ENCODE results near the gene C16orf74.

The C16orf74 gene

GRCh38 chr16:85738923-85739715 is 11.8 kb downstream of the C16orf74 start:
- Histone ChIP-seq H3K36me3 (ENCODE audit: control insufficient read depth in 1 of 2, insufficient read depth in 2 of 2, low read length in 2 of 2) (no peaks in the 10 kb centered on the region), H3K4me3 (ENCODE audit: low read depth in 1 of 2, low read length in 2 of 2) (no peak overlapping the region), H3K27me3 (ENCODE audit: low read depth, low read length) (no peaks in the 10 kb centered on the region), H3K27ac (ENCODE audit: low read length) (no peak overlapping the region), H3K9me3 (ENCODE audit: control insufficient read depth in 1 of 2, low read length in 2 of 2) (no peaks in the 10 kb centered on the region), H3K4me1 (ENCODE audit: control insufficient read depth in 1 of 2, insufficient read depth in 2 of 2, low read length in 2 of 2) (no peaks in the 10 kb centered on the region)

- H3K4me1 ChIP-seq (ENCODE audit: control insufficient read depth in 1 of 2, insufficient read depth in 2 of 2, low read length in 2 of 2) = no peaks in the 10 kb centered on the region
- H3K36me3 ChIP-seq (ENCODE audit: control insufficient read depth in 1 of 2, insufficient read depth in 2 of 2, low read length in 2 of 2) = no peaks in the 10 kb centered on the region
- no peak overlapping the region for H3K4me3 ChIP-seq (ENCODE audit: low read depth in 1 of 2, low read length in 2 of 2)
- H3K27me3 ChIP-seq (ENCODE audit: low read depth, low read length) = no peaks in the 10 kb centered on the region
- H3K9me3 ChIP-seq (ENCODE audit: control insufficient read depth in 1 of 2, low read length in 2 of 2) = no peaks in the 10 kb centered on the region
- H3K27ac ChIP-seq (ENCODE audit: low read length) = no peak overlapping the region
Observed at GRCh38 chr16:85736921-85737320, 14.0 kb downstream of the C16orf74 start.

DNA sequence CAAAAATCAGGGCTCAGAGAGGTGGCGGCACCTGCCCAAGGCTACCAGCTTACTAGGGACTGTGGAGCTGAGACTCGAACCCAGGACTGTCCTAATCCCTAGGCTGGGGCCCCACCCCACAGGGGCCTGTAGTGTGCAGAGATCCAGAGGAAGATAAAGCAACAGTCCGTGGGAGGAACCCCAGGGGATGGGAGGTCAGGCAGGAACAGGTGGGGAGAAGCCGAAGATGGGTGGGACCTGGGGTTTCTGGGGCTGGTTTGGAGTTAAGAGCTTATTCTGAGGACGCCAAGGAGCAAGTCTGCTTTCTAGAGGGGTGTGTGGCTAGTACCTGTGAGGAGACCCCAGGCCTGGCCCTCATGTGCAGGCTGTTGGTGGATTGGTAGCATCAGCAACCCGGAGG is 14.9 kb downstream of the C16orf74 start:
- no peaks in the 10 kb centered on the region for H3K9me3 ChIP-seq (ENCODE audit: control insufficient read depth in 1 of 2, low read length in 2 of 2)
- H3K4me3 ChIP-seq (ENCODE audit: low read depth in 1 of 2, low read length in 2 of 2) = no peak overlapping the region

GRCh38 chr16:85735225-85735635 is 15.7 kb downstream of the C16orf74 start:
- Histone ChIP-seq H3K9me3 (ENCODE audit: control insufficient read depth in 1 of 2, low read length in 2 of 2) (no peaks in the 10 kb centered on the region), H3K36me3 (ENCODE audit: control insufficient read depth in 1 of 2, insufficient read depth in 2 of 2, low read length in 2 of 2) (no peaks in the 10 kb centered on the region), H3K27me3 (ENCODE audit: low read depth, low read length) (no peaks in the 10 kb centered on the region), H3K4me3 (ENCODE audit: low read depth in 1 of 2, low read length in 2 of 2) (no peak overlapping the region), H3K4me1 (ENCODE audit: control insufficient read depth in 1 of 2, insufficient read depth in 2 of 2, low read length in 2 of 2) (no peaks in the 10 kb centered on the region), H3K27ac (ENCODE audit: low read length) (no peak overlapping the region)

More for the DNA sequence above, 14.9 kb downstream of the C16orf74 start:
- Histone ChIP-seq H3K27me3 (ENCODE audit: low read depth, low read length) (no peaks in the 10 kb centered on the region), H3K27ac (ENCODE audit: low read length) (no peak overlapping the region), H3K36me3 (ENCODE audit: control insufficient read depth in 1 of 2, insufficient read depth in 2 of 2, low read length in 2 of 2) (no peaks in the 10 kb centered on the region), H3K4me1 (ENCODE audit: control insufficient read depth in 1 of 2, insufficient read depth in 2 of 2, low read length in 2 of 2) (no peaks in the 10 kb centered on the region)

DNA sequence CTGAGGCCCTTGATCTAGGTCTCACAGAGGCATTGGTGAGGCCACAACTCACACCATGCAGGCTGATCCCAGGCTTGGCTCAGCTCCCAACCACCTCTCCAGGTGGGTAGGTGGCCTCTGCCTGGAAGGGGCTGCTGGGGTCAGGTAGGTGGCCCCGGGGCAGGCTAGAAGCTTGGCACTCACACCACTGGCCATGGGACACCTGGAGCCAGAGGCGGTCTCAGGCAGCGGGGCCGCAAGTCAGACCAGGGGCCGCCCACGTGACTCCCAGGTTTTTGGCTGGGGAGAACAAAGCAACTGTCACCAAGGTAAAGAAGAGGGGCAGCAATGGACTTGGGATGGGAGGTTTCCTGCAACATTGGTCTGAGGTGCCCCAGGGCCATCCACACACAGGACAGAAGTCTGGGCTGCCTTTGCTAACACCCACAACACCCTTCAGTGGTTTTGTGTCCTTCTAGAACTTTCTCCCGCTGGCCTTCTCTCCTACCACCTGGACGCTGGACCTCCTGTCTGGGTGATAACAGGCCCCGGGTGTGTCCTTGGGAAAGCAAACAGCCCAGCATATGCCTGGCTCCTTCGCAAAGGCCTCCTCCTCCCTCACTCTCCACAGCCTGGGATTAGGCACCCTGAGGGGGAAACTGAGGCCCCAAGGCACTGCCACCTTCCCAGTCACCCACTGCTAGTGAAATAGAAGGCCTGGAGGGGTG is 16.4 kb downstream of the C16orf74 start:
- Histone ChIP-seq H3K4me3 (ENCODE audit: low read depth in 1 of 2, low read length in 2 of 2) (no peak overlapping the region), H3K36me3 (ENCODE audit: control insufficient read depth in 1 of 2, insufficient read depth in 2 of 2, low read length in 2 of 2) (no peaks in the 10 kb centered on the region), H3K27me3 (ENCODE audit: low read depth, low read length) (no peaks in the 10 kb centered on the region), H3K27ac (ENCODE audit: low read length) (no peak overlapping the region), H3K9me3 (ENCODE audit: control insufficient read depth in 1 of 2, low read length in 2 of 2) (no peaks in the 10 kb centered on the region), H3K4me1 (ENCODE audit: control insufficient read depth in 1 of 2, insufficient read depth in 2 of 2, low read length in 2 of 2) (no peaks in the 10 kb centered on the region)

GRCh38 chr16:85733839-85734170 is 17.1 kb downstream of the C16orf74 start:
- H3K27ac ChIP-seq (ENCODE audit: low read length) = no peak overlapping the region
- no peaks in the 10 kb centered on the region for H3K36me3 ChIP-seq (ENCODE audit: control insufficient read depth in 1 of 2, insufficient read depth in 2 of 2, low read length in 2 of 2)
- H3K27me3 ChIP-seq (ENCODE audit: low read depth, low read length) = no peaks in the 10 kb centered on the region
- no peaks in the 10 kb centered on the region for H3K9me3 ChIP-seq (ENCODE audit: control insufficient read depth in 1 of 2, low read length in 2 of 2)
- no peak overlapping the region for H3K4me3 ChIP-seq (ENCODE audit: low read depth in 1 of 2, low read length in 2 of 2)
- no peaks in the 10 kb centered on the region for H3K4me1 ChIP-seq (ENCODE audit: control insufficient read depth in 1 of 2, insufficient read depth in 2 of 2, low read length in 2 of 2)

DNA sequence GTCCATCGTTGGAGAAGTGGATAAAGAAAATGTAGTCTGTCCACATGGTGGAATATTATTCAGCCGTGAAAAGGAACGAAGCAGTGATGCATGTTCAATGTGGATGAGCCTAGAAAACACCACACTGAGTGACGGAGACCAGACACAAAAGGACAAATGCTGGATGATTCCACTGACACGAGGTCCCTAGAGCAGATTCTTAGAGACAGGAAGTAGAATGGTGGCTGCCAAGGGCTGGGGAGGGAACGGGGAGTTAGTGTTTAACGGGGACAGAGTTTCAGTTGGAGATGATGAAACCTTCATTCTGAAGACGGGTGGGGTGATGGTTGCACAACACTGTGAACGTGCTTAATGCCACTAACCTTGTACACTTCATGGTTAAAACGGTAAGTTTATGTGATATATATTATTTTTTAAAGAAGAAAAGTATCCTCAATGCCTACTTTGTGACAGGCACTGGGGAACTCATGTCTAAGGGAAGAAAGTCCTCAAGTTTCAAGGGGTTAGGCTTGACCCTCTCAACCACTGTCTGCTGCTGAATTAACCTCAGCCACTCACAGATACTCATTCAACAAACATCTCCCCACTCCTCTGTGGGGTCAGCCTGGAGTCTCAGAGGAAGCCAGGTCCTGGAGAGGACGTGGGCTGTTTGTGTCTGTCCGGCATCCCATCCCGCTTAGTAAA is 17.6 kb downstream of the C16orf74 start:
- no peaks in the 10 kb centered on the region for H3K9me3 ChIP-seq (ENCODE audit: control insufficient read depth in 1 of 2, low read length in 2 of 2)
- H3K4me1 ChIP-seq (ENCODE audit: control insufficient read depth in 1 of 2, insufficient read depth in 2 of 2, low read length in 2 of 2) = no peaks in the 10 kb centered on the region
- H3K36me3 ChIP-seq (ENCODE audit: control insufficient read depth in 1 of 2, insufficient read depth in 2 of 2, low read length in 2 of 2) = no peaks in the 10 kb centered on the region
- H3K27me3 ChIP-seq (ENCODE audit: low read depth, low read length) = no peaks in the 10 kb centered on the region
- H3K27ac ChIP-seq (ENCODE audit: low read length) = no peak overlapping the region
- no peak overlapping the region for H3K4me3 ChIP-seq (ENCODE audit: low read depth in 1 of 2, low read length in 2 of 2)

GRCh38 chr16:85731179-85731578 is 19.7 kb downstream of the C16orf74 start:
- H3K4me1 ChIP-seq (ENCODE audit: control insufficient read depth in 1 of 2, insufficient read depth in 2 of 2, low read length in 2 of 2) = no peaks in the 10 kb centered on the region
- H3K27me3 ChIP-seq (ENCODE audit: low read depth, low read length) = no peaks in the 10 kb centered on the region

GRCh38 chr16:85730186-85730465 is 20.8 kb downstream of the C16orf74 start:
- no peak overlapping the region for H3K27ac ChIP-seq (ENCODE audit: low read length)
- H3K27me3 ChIP-seq (ENCODE audit: low read depth, low read length) = no peaks in the 10 kb centered on the region
- no peak overlapping the region for H3K4me3 ChIP-seq (ENCODE audit: low read depth in 1 of 2, low read length in 2 of 2)
- H3K36me3 ChIP-seq (ENCODE audit: control insufficient read depth in 1 of 2, insufficient read depth in 2 of 2, low read length in 2 of 2) = no peaks in the 10 kb centered on the region
- H3K4me1 ChIP-seq (ENCODE audit: control insufficient read depth in 1 of 2, insufficient read depth in 2 of 2, low read length in 2 of 2) = no peaks in the 10 kb centered on the region
- H3K9me3 ChIP-seq (ENCODE audit: control insufficient read depth in 1 of 2, low read length in 2 of 2) = no peaks in the 10 kb centered on the region

More at GRCh38 chr16:85731179-85731578, 19.7 kb downstream of the C16orf74 start:
- H3K9me3 ChIP-seq (ENCODE audit: control insufficient read depth in 1 of 2, low read length in 2 of 2) = no peaks in the 10 kb centered on the region
- no peak overlapping the region for H3K27ac ChIP-seq (ENCODE audit: low read length)
- no peak overlapping the region for H3K4me3 ChIP-seq (ENCODE audit: low read depth in 1 of 2, low read length in 2 of 2)
- no peaks in the 10 kb centered on the region for H3K36me3 ChIP-seq (ENCODE audit: control insufficient read depth in 1 of 2, insufficient read depth in 2 of 2, low read length in 2 of 2)

DNA sequence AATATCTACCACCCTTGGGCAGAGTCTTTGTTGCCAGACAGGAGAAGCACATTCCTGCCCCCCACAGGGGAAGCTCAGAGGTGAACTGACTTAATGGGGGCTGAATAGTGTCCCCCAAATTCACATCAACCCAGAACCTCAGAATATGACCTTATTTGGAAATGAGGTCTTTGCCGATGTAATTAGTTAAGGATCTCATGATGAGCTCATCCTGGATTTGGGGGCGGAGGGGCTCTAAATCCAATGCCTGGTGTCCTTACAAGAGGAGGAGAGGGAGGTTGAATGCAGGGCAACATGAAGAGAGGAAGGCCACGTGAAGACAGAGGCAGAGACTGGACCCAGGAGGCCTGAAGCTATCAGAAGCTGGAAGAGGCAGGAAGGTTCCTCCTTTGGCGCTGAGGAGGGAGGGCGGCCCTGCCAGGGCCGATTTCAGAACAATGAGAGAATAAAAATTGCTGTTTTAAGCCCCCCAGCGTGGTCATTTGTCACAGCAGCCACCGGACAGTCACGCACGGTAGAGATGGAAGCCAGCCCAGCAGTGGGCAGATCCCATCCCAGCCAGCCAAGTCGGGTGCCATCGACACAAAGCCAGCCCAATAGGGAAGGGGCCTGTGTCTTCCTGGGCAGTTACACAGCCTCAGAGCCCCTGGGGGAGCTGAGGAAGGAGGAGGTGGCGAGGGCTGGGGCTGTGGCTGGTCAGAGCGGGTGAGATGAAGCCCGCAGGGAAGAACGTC is 21.3 kb downstream of the C16orf74 start:
- Histone ChIP-seq H3K27ac (ENCODE audit: low read length) (no peak overlapping the region), H3K27me3 (ENCODE audit: low read depth, low read length) (no peaks in the 10 kb centered on the region), H3K36me3 (ENCODE audit: control insufficient read depth in 1 of 2, insufficient read depth in 2 of 2, low read length in 2 of 2) (no peaks in the 10 kb centered on the region), H3K4me1 (ENCODE audit: control insufficient read depth in 1 of 2, insufficient read depth in 2 of 2, low read length in 2 of 2) (no peaks in the 10 kb centered on the region), H3K9me3 (ENCODE audit: control insufficient read depth in 1 of 2, low read length in 2 of 2) (no peaks in the 10 kb centered on the region), H3K4me3 (ENCODE audit: low read depth in 1 of 2, low read length in 2 of 2) (no peak overlapping the region)

DNA sequence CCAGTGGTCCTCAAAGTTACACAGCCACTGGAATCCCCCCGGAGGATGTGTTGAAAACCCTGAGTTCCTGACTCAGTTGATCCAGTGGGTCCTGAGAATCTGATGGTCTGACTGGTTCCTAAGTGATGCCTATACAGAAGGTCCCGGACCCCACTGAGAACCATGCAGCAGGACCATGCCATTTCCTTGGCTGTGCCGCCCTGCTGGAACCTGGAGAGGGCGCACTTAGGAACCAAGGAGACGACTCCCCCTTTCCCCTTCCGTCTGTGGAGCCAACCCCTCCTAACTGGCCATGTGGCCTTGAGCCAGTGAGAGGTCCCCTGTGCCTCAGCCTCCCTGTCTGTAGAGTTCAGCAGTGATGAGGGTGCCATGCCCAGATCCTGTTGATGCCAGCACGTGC is 22.0 kb downstream of the C16orf74 start:
- Histone ChIP-seq H3K27ac (ENCODE audit: low read length) (no peak overlapping the region), H3K4me1 (ENCODE audit: control insufficient read depth in 1 of 2, insufficient read depth in 2 of 2, low read length in 2 of 2) (no peaks in the 10 kb centered on the region), H3K27me3 (ENCODE audit: low read depth, low read length) (no peaks in the 10 kb centered on the region), H3K9me3 (ENCODE audit: control insufficient read depth in 1 of 2, low read length in 2 of 2) (no peaks in the 10 kb centered on the region), H3K4me3 (ENCODE audit: low read depth in 1 of 2, low read length in 2 of 2) (no peak overlapping the region), H3K36me3 (ENCODE audit: control insufficient read depth in 1 of 2, insufficient read depth in 2 of 2, low read length in 2 of 2) (no peaks in the 10 kb centered on the region)
